ENCODE measurements around the gene PCDHA1.

DNA sequence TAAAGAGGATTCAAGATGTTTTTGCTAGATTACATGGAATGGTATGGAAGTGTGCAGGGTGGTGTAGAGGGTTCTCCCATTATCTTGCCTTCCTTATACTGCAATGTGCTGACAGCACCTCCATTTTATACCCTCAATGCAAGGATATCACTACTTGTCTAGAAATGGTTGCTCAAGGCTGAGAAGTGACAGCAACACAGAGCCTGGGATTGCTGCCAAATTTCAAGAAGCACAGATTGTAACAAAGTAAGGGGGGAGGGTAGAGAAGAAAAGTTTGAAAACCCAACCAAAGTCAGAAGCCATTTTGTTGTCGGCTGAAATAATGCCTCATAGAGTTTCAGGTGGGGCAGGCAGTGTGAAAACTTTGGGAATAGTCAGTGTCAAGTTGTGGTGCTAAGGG is 210.1 kb downstream of the PCDHA1 start:
- TF ChIP-seq CREB1 (CRISPR knock-in tag; IDR thresholded peaks at IDR 0.05; ENCODE audit: low read depth) = no peak
- no peak for TF ChIP-seq EZH2phosphoT487 (IDR thresholded peaks at IDR 0.05; ENCODE audit: unreplicated experiment)
- no peak for TF ChIP-seq EZH2 (IDR thresholded peaks at IDR 0.05; ENCODE audit: low read depth, unreplicated experiment)
- no peak for TF ChIP-seq CTCF (conservative IDR thresholded peaks at IDR 0.05; ENCODE audit: low read depth in 2 of 2)
- no peak for TF ChIP-seq POLR2AphosphoS5 (IDR thresholded peaks at IDR 0.05; ENCODE audit: low read depth)
- TF ChIP-seq, protein P1, sequence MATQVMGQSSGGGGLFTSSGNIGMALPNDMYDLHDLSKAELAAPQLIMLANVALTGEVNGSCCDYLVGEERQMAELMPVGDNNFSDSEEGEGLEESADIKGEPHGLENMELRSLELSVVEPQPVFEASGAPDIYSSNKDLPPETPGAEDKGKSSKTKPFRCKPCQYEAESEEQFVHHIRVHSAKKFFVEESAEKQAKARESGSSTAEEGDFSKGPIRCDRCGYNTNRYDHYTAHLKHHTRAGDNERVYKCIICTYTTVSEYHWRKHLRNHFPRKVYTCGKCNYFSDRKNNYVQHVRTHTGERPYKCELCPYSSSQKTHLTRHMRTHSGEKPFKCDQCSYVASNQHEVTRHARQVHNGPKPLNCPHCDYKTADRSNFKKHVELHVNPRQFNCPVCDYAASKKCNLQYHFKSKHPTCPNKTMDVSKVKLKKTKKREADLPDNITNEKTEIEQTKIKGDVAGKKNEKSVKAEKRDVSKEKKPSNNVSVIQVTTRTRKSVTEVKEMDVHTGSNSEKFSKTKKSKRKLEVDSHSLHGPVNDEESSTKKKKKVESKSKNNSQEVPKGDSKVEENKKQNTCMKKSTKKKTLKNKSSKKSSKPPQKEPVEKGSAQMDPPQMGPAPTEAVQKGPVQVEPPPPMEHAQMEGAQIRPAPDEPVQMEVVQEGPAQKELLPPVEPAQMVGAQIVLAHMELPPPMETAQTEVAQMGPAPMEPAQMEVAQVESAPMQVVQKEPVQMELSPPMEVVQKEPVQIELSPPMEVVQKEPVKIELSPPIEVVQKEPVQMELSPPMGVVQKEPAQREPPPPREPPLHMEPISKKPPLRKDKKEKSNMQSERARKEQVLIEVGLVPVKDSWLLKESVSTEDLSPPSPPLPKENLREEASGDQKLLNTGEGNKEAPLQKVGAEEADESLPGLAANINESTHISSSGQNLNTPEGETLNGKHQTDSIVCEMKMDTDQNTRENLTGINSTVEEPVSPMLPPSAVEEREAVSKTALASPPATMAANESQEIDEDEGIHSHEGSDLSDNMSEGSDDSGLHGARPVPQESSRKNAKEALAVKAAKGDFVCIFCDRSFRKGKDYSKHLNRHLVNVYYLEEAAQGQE (IDR thresholded peaks at IDR 0.05; ENCODE audit: unreplicated experiment) = no peak
- no peak for TF ChIP-seq ZNF331 (CRISPR knock-in tag; IDR thresholded peaks at IDR 0.05; ENCODE audit: low read depth)
- TF ChIP-seq JUNB (IDR thresholded peaks at IDR 0.05; ENCODE audit: unreplicated experiment) = no peak
- no peak for TF ChIP-seq ETS1 (IDR thresholded peaks at IDR 0.05)
- TF ChIP-seq STAT1 (IDR thresholded peaks at IDR 0.05; ENCODE audit: unreplicated experiment) = no peak
